ENCODE measurements around the gene PACRGL. TPM values are rescaled to one million over a fixed set of nuclear protein-coding genes. Genes with fewer than 3 reads are reported as not detected.

PACRGL gene
- total and polyA plus RNA-seq, 9 of the 15 experiments (the other 6 are each of a cell fraction or from before 2014, with no cell fraction given), result 6.6 to 55.0 (median 27.5) TPM

DNA sequence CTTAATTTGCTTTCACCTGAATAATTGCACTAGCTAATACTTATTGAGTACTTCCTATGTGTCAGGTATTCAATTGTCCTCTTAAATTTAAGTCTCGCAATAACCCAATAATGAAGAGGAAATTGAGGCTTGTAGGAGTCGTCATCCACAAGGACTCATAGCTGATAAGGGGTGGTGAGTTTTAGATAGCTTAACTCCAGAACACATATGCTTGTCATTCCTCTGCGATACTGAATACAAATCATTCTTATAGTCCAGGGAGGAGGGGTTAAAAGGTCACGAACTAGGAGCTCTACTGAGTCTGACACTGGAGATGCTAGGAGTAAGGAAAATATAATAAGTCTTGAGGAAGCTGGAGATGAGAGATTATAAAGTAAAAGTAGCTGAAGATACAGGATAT, 1.4 kb upstream of the PACRGL start (continued):
- no peak for TF ChIP-seq MCM2 (IDR thresholded peaks at IDR 0.05; ENCODE audit: low read depth)
- peak; percentile 89 for TF ChIP-seq STAT5A (IDR thresholded peaks at IDR 0.05; ENCODE audit: borderline replicate concordance, low read length)
- TF ChIP-seq HMGN3 (IDR thresholded peaks at IDR 0.05; ENCODE audit: borderline replicate concordance, extremely low read depth, insufficient read length, low read depth, low read length), result peak; percentile 25
- TF ChIP-seq DDX20 (tag; IDR thresholded peaks at IDR 0.05; ENCODE audit: low read depth), result no peak
- no peak for TF ChIP-seq ZNF696 (CRISPR knock-in tag; conservative IDR thresholded peaks at IDR 0.05)
- peak; percentile 37; the same call in 1 of the 2 replicates for TF ChIP-seq MTA1 (IDR thresholded peaks at IDR 0.05; ENCODE audit: borderline replicate concordance)
- peak; percentile 91 for TF ChIP-seq EP300 (IDR thresholded peaks at IDR 0.05; ENCODE audit: low read length)
- TF ChIP-seq KHSRP (IDR thresholded peaks at IDR 0.05), result peak; percentile 59; the same call in 1 of the 2 replicates
- TF ChIP-seq, protein P1, sequence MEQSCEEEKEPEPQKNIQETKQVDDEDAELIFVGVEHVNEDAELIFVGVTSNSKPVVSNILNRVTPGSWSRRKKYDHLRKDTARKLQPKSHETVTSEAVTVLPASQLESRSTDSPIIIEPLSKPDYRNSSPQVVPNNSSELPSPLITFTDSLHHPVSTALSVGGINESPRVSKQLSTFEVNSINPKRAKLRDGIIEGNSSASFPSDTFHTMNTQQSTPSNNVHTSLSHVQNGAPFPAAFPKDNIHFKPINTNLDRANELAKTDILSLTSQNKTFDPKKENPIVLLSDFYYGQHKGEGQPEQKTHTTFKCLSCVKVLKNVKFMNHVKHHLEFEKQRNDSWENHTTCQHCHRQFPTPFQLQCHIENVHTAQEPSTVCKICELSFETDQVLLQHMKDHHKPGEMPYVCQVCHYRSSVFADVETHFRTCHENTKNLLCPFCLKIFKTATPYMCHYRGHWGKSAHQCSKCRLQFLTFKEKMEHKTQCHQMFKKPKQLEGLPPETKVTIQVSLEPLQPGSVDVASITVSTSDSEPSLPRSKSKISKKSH (CRISPR knock-in tag; IDR thresholded peaks at IDR 0.05), result no peak
- no peak for TF ChIP-seq STAG1 (CRISPR knock-in tag; IDR thresholded peaks at IDR 0.05; ENCODE audit: borderline replicate concordance)
- no peak for TF ChIP-seq GABPA (tag; conservative IDR thresholded peaks at IDR 0.05; ENCODE audit: low read depth)
- TF ChIP-seq, protein P2, sequence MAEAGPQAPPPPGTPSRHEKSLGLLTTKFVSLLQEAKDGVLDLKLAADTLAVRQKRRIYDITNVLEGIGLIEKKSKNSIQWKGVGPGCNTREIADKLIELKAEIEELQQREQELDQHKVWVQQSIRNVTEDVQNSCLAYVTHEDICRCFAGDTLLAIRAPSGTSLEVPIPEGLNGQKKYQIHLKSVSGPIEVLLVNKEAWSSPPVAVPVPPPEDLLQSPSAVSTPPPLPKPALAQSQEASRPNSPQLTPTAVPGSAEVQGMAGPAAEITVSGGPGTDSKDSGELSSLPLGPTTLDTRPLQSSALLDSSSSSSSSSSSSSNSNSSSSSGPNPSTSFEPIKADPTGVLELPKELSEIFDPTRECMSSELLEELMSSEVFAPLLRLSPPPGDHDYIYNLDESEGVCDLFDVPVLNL (CRISPR knock-in tag; IDR thresholded peaks at IDR 0.05; ENCODE audit: low read depth), result no peak
- TF ChIP-seq, protein P3, sequence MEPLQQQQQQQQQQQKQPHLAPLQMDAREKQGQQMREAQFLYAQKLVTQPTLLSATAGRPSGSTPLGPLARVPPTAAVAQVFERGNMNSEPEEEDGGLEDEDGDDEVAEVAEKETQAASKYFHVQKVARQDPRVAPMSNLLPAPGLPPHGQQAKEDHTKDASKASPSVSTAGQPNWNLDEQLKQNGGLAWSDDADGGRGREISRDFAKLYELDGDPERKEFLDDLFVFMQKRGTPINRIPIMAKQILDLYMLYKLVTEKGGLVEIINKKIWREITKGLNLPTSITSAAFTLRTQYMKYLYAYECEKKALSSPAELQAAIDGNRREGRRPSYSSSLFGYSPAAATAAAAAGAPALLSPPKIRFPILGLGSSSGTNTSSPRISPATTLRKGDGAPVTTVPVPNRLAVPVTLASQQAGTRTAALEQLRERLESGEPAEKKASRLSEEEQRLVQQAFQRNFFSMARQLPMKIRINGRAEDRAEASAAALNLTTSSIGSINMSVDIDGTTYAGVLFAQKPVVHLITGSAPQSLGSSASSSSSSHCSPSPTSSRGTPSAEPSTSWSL (CRISPR knock-in tag; IDR thresholded peaks at IDR 0.05; ENCODE audit: borderline replicate concordance), result no peak
- no peak for TF ChIP-seq IFI16 (CRISPR knock-in tag; IDR thresholded peaks at IDR 0.05)
- no peak for TF ChIP-seq RB1 (IDR thresholded peaks at IDR 0.05; ENCODE audit: low read depth)
- no peak for TF ChIP-seq ZNF274 (IDR thresholded peaks at IDR 0.05; ENCODE audit: borderline replicate concordance, low read depth, low read length)
- no peak for TF ChIP-seq POLR2B (IDR thresholded peaks at IDR 0.05; ENCODE audit: low read depth, partially characterized antibody)
- no peak for TF ChIP-seq ESRRA (IDR thresholded peaks at IDR 0.05; ENCODE audit: borderline replicate concordance, low read depth)
- TF ChIP-seq, protein P4, sequence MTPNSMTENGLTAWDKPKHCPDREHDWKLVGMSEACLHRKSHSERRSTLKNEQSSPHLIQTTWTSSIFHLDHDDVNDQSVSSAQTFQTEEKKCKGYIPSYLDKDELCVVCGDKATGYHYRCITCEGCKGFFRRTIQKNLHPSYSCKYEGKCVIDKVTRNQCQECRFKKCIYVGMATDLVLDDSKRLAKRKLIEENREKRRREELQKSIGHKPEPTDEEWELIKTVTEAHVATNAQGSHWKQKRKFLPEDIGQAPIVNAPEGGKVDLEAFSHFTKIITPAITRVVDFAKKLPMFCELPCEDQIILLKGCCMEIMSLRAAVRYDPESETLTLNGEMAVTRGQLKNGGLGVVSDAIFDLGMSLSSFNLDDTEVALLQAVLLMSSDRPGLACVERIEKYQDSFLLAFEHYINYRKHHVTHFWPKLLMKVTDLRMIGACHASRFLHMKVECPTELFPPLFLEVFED (CRISPR knock-in tag; conservative IDR thresholded peaks at IDR 0.05), result no peak
- TF ChIP-seq RBM39 (optimal IDR thresholded peaks at IDR 0.05; ENCODE audit: low read depth, low read length), result no peak
- peak; percentile 94 for TF ChIP-seq PML (IDR thresholded peaks at IDR 0.05; ENCODE audit: low read length)
- no peak for TF ChIP-seq PPARD (CRISPR knock-in tag; IDR thresholded peaks at IDR 0.05)
- peak; percentile 23 for TF ChIP-seq TAF9B (IDR thresholded peaks at IDR 0.05; ENCODE audit: partially characterized antibody)
